H9 (cell line): ENCODE measurements around the gene STEAP2. TPM values are rescaled to one million over a fixed set of nuclear protein-coding genes. Genes with fewer than 3 reads are reported as not detected.

Source experiments
- DNase-seq: peaks from one replicate; pipeline ENCODE4 v3.0.0-alpha.2; 2017
- H2AFZ ChIP-seq: one replicate; pipeline ENCODE4 v1.6.1; 2013; ENCODE audit warnings: mild to moderate bottlenecking, low read length, control low read depth, moderate library complexity
- H2AK5ac ChIP-seq: 2 replicates; pipeline ENCODE4 v1.6.1; 2013; ENCODE audit warnings: low read length, control low read depth, mixed read lengths; ENCODE audit not compliant: insufficient read length
- H2BK120ac ChIP-seq: one replicate; pipeline ENCODE4 v1.6.1; 2013; ENCODE audit warnings: low read depth, mild to moderate bottlenecking, low read length, control low read depth, inconsistent platforms; ENCODE audit not compliant: poor library complexity, severe bottlenecking
- H2BK12ac ChIP-seq: 2 replicates; pipeline ENCODE4 v1.6.1; 2013; ENCODE audit warnings: low read length, control low read depth, mixed read lengths, low read depth; ENCODE audit not compliant: insufficient read length
- H2BK15ac ChIP-seq: 2 replicates; pipeline ENCODE4 v1.6.1; 2013; ENCODE audit warnings: low read depth, low read length, control low read depth
- H2BK20ac ChIP-seq: one replicate; pipeline ENCODE4 v1.6.1; 2013; ENCODE audit warnings: low read depth, mild to moderate bottlenecking, low read length, control low read depth, inconsistent platforms; ENCODE audit not compliant: poor library complexity, severe bottlenecking
- H2BK5ac ChIP-seq: 2 replicates; pipeline ENCODE4 v1.6.1; 2013; ENCODE audit warnings: low read length, control low read depth, mixed read lengths; ENCODE audit not compliant: insufficient read length
- H3K14ac ChIP-seq: 2 replicates; pipeline ENCODE4 v1.6.1; 2013; ENCODE audit warnings: low read length, control low read depth; ENCODE audit not compliant: insufficient read depth
- H3K18ac ChIP-seq: 2 replicates; pipeline ENCODE4 v1.6.1; 2013; ENCODE audit warnings: low read depth, mild to moderate bottlenecking, mixed read lengths, low read length, control low read depth; ENCODE audit not compliant: insufficient read length
- H3K23ac ChIP-seq: 2 replicates; pipeline ENCODE4 v1.6.1; 2013; ENCODE audit warnings: low read length, control low read depth, mixed read lengths, low read depth; ENCODE audit not compliant: insufficient read length
- H3K23me2 ChIP-seq: 2 replicates; pipeline ENCODE4 v1.6.1; 2013; ENCODE audit warnings: low read depth, mild to moderate bottlenecking, mixed read lengths, low read length, control low read depth; ENCODE audit not compliant: insufficient read length, poor library complexity, severe bottlenecking
- H3K27ac ChIP-seq: 2 replicates; pipeline ENCODE4 v1.5.1; 2013; ENCODE audit warnings: low read length, control low read depth, mixed read lengths, low read depth; ENCODE audit not compliant: insufficient read length
- H3K27me3 ChIP-seq: 2 replicates; pipeline ENCODE4 v1.6.1; 2013; ENCODE audit warnings: low read length, control low read depth, inconsistent platforms; ENCODE audit not compliant: insufficient read depth
- H3K4ac ChIP-seq: 2 replicates; pipeline ENCODE4 v1.6.1; 2013; ENCODE audit warnings: low read depth, mild to moderate bottlenecking, control low read depth, inconsistent platforms, low read length, moderate library complexity
- H3K4me1 ChIP-seq: 2 replicates; pipeline ENCODE4 v1.6.1; 2013; ENCODE audit warnings: low read length, control low read depth, inconsistent platforms; ENCODE audit not compliant: insufficient read depth
- H3K4me2 ChIP-seq: 2 replicates; pipeline ENCODE4 v1.6.1; 2013; ENCODE audit warnings: low read length, control low read depth, mixed read lengths; ENCODE audit not compliant: insufficient read length, insufficient read depth
- H3K56ac ChIP-seq: 2 replicates; pipeline ENCODE4 v1.6.1; 2013; ENCODE audit warnings: low read depth, mild to moderate bottlenecking, mixed read lengths, low read length, control low read depth; ENCODE audit not compliant: insufficient read length
- H3K79me1 ChIP-seq: 2 replicates; pipeline ENCODE4 v1.6.1; 2013; ENCODE audit warnings: low read depth, mild to moderate bottlenecking, moderate library complexity, low read length, control low read depth, inconsistent platforms; ENCODE audit not compliant: insufficient read depth, poor library complexity, severe bottlenecking
- H3K79me2 ChIP-seq: 2 replicates; pipeline ENCODE4 v1.6.1; 2013; ENCODE audit warnings: low read length, control low read depth, inconsistent platforms; ENCODE audit not compliant: insufficient read depth
- H3K9ac ChIP-seq: 2 replicates; pipeline ENCODE4 v1.6.1; 2013; ENCODE audit warnings: low read length, control low read depth, mixed read lengths; ENCODE audit not compliant: insufficient read length; ENCODE audit errors: extremely low read depth
- H3K9me3 ChIP-seq: one replicate; pipeline ENCODE4 v1.6.1; 2013; ENCODE audit warnings: low read depth, low read length, inconsistent platforms; ENCODE audit not compliant: control insufficient read depth
- H3T11ph ChIP-seq: one replicate; pipeline ENCODE4 v1.6.1; 2013; ENCODE audit warnings: mild to moderate bottlenecking, low read length, control low read depth, inconsistent platforms
- H4K20me1 ChIP-seq: one replicate; pipeline ENCODE4 v1.6.1; 2013; ENCODE audit not compliant: control insufficient read depth, insufficient read length, insufficient read depth
- H4K5ac ChIP-seq: 2 replicates; pipeline ENCODE4 v1.6.1; 2013; ENCODE audit warnings: low read depth, mild to moderate bottlenecking, mixed read lengths, low read length, control low read depth; ENCODE audit not compliant: insufficient read length
- H4K8ac ChIP-seq: replicated peaks from 2 replicates; pipeline ENCODE4 v1.6.1; 2013; ENCODE audit warnings: low read length, control low read depth, mixed read lengths, low read depth; ENCODE audit not compliant: insufficient read length
- H4K91ac ChIP-seq: 2 replicates; pipeline ENCODE4 v1.6.1; 2013; ENCODE audit warnings: low read depth, mild to moderate bottlenecking, moderate library complexity, mixed read lengths, low read length, control low read depth; ENCODE audit not compliant: insufficient read length
- H3K27ac Mint-ChIP-seq, 3 experiments: 2 replicates in 2 of 3; 3 replicates in 1 of 3; pipeline ENCODE4 v1.8.0; 2020 to 2021; ENCODE audit warnings: mixed read lengths in 3 of 3, mild to moderate bottlenecking in 1 of 3, moderate library complexity in 1 of 3
- H3K27me3 Mint-ChIP-seq: 2 replicates; pipeline ENCODE4 v1.8.0; 2021; ENCODE audit warnings: low read depth, mild to moderate bottlenecking, moderate library complexity, mixed read lengths
- H3K36me3 Mint-ChIP-seq, 3 experiments: 2 replicates in 2 of 3; 3 replicates in 1 of 3; pipeline ENCODE4 v1.8.0; 2020 to 2021; ENCODE audit warnings: low read depth in 3 of 3, mixed read lengths in 3 of 3; ENCODE audit not compliant: insufficient read depth in 1 of 3
- H3K4me1 Mint-ChIP-seq, 2 experiments: 2 replicates each; pipeline ENCODE4 v1.8.0; 2020; ENCODE audit warnings: mixed read lengths in 2 of 2
- H3K4me3 Mint-ChIP-seq, 2 experiments: 2 replicates in 1 of 2; 3 replicates in 1 of 2; pipeline ENCODE4 v1.8.0; 2020 to 2021; ENCODE audit warnings: mild to moderate bottlenecking in 2 of 2, mixed read lengths in 2 of 2, moderate library complexity in 1 of 2
- H3K9me3 Mint-ChIP-seq, 2 experiments: 2 replicates in 1 of 2; 3 replicates in 1 of 2; pipeline ENCODE4 v1.8.0; 2020; ENCODE audit warnings: mild to moderate bottlenecking in 2 of 2, mixed read lengths in 2 of 2, moderate library complexity in 1 of 2
- CTCF ChIP-seq: fragments of 200-600 bp; sonication (generic); conservative IDR thresholded peaks from 3 replicates; pipeline ENCODE4 v1.8.0; 2021; ENCODE audit warnings: antibody characterized with exemption, mild to moderate bottlenecking
- WGBS: extraction: QIAGEN DNeasy Blood & Tissue Kit; methylation state at CpG from one replicate; pipeline ENCODE4 v1.1.7; 2013; ENCODE audit warnings: missing lambda C conversion rate, low lambda C conversion rate, mixed read lengths; ENCODE audit not compliant: insufficient read length; ENCODE audit errors: extremely low coverage; 5-methylcytosine and 5-hydroxymethylcytosine counted together
- total RNA-seq: library from RNA; stranded (reverse); gene quantifications from 2 replicates; pipeline ENCODE4 v1.2.1, GENCODE V29; 2021

Gene STEAP2
- total RNA-seq, 1 experiment from 2014 or later = 6.7 TPM

GRCh38 chr7:90271753-90272152 is 60.2 kb downstream of the STEAP2 start:
- Histone ChIP-seq H3K9me3 (no peaks in the 10 kb centered on the region), H3K27ac (no peak overlapping the region), H3K14ac (no peak overlapping the region), H3K23me2 (no peaks in the 10 kb centered on the region), H2BK15ac (no peak overlapping the region), H3K79me2 (no peaks in the 10 kb centered on the region), H4K8ac (no peak overlapping the region), H2AK5ac (no peak overlapping the region), H3K23ac (no peak overlapping the region), H3K27me3 (no peaks in the 10 kb centered on the region), H4K20me1 (no peaks in the 10 kb centered on the region), H4K91ac (no peak overlapping the region), H3K18ac (no peak overlapping the region), H2BK5ac (no peak overlapping the region), H3K4me2 (no peak overlapping the region), H3K56ac (no peak overlapping the region), H3K4me1 (no peaks in the 10 kb centered on the region), H2AFZ (no peak overlapping the region), H3T11ph (no peak overlapping the region), H2BK120ac (no peak overlapping the region), H3K9ac (no peak overlapping the region), H3K4ac (no peak overlapping the region), H3K79me1 (no peaks in the 10 kb centered on the region), H2BK12ac (no peak overlapping the region), H4K5ac (no peak overlapping the region), H2BK20ac (no peak overlapping the region)
- no peak overlapping the region for H3K27ac Mint-ChIP-seq
- TF ChIP-seq CTCF = no peak
- no peaks in the 10 kb centered on the region for H3K36me3 Mint-ChIP-seq
- no peak overlapping the region for H3K4me3 Mint-ChIP-seq
- H3K27me3 Mint-ChIP-seq = no peaks in the 10 kb centered on the region
- WGBS = no CpG with 5 or more reads among the region's 2 CpGs
- no peak for DNase-seq
- no peaks in the 10 kb centered on the region for H3K9me3 Mint-ChIP-seq
- no peaks in the 10 kb centered on the region for H3K4me1 Mint-ChIP-seq
